Activated T-helper 1 cell treated with Interleukin-2 at 50 U/mL for 16 hours (primary cell): ENCODE measurements around the gene MTMR1.

ENCODE experiments used
- DNase-seq: peaks from one replicate; pipeline ENCODE4 v3.0.0-alpha.2; 2020; ENCODE audit warnings: low read depth

The MTMR1 gene

DNA sequence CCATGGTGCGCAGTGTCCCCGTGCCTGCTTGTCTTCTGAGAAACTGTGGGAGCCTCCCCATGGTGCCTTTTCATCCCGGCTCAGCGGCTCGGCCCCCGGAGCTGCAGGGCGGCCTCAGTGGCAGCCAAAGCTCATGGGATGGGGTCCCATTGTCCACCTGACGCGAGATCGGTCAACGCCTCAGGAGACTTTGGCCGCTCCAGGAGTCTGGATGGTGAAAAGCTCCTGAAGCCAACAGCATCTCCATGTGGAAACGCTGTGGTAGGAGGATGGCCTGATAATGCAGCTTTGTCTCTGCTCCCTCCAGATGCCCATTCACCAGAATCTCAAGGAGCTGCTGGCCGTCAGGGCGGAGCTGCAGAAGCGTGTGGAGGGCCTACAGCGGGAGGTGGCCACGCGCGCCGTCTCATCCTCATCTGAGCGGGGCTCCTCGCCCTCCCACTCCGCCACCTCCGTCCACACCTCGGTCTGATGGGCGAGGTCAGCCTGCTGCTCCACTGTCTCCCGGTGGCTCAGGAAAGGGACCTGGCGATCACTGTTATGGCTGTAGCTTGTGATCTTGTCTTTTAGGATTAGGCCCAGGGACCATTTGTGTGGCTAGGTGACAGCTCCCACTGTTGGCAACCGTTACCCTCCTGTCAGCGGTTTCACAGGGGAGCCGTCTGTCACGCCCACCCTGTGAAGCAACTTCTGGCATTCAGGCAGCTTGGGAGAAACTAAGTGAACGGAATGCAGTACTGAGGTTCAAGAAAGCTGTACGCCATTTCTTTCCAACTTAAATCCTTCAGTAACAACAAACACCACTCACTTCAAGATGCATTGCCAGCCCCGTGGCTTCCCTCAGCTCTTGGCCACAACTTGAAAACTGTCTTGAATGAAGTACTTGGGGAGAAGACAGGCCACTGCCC, 69.3 kb downstream of the MTMR1 start:
- DNase-seq = no peak

DNA sequence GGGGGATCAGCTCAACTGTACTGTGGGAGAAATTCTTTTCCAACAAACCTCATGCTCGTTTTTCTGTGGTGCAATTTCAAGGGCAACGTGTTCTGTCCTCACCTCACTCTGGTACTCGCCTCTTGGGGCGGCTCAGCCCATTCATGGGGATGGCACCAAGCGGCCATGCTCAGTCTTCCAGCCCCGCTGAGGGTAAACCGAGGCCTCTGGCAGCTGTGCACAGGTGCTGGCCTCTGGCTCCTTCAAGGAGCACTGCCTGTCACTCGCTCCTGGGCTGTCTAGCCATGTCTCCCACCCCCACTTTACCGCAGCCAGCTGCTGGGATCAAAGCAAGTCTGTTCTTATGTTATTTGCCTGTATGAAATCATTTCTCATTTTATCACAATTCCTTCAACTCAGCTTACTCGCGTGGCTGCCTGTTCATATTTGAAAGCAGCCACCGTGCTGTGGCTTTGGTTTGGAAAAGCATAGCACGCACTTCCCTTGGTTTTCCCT, 70.2 kb downstream of the MTMR1 start:
- no peak for DNase-seq

DNA sequence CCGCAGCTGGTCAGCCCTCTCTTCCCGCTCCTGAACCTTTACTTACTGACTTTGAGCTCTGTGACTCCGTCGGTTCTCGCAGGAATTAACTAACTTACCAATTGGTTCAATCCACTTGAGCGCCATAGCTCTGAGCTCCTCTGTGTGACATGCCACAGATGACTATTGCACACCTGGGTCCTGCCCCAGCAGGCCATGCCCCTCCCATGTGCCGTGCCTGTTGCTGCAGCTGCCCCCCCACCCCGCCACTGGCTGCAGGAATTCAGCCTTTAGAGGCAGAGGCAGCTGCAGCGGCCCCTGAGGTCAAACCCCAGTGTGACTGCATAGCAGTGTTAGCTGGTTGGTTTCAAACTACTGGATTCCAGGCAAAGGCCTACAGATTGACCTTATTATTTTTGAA, 70.6 kb downstream of the MTMR1 start:
- DNase-seq = no peak

DNA sequence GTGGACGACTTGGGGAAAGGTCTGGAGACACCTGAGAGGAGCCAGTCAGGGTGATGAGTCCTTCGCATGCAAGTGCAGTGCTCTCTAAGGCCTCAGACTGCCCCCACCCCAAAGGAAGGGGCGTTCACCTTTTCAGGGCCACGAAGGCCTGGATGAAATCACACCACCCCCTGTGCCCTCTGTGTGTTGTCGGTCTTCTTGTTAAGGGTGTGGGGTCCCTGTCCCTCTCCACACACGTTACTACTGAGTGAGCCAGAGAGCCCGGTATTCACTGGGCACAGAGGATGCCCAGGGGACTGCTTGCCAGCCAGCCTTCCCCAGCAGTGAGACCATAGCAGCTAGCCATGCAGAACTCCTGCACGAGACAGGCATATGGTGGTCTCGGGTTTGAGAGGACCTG, 72.0 kb downstream of the MTMR1 start:
- no peak for DNase-seq

DNA sequence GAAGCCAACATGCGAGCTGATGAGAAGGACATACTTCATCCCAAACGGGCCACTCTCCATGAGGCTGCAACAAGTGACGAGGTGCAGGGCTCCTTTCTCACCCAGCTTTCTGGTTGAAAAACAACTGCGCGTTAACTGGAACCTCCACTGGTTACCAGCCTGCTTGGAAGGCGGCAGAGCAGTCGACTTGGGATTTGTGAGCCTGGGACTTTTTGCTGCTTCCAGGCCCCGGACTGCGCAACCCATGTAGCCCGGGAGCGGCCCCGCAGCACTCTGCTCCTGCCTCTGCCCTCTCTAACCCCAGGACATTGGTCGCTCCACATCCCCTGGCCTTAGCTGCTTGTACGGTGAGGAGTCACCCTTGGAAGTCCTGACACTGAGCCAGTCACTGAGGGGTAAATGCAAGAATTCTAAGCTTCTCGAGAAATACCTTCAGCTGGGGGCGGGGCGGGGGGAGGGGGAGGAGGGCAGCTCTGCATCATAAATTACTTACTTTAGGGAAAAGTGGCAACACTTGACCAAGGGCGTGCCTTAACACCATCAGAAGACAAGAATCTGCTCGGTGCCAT, 72.7 kb downstream of the MTMR1 start:
- no peak for DNase-seq

DNA sequence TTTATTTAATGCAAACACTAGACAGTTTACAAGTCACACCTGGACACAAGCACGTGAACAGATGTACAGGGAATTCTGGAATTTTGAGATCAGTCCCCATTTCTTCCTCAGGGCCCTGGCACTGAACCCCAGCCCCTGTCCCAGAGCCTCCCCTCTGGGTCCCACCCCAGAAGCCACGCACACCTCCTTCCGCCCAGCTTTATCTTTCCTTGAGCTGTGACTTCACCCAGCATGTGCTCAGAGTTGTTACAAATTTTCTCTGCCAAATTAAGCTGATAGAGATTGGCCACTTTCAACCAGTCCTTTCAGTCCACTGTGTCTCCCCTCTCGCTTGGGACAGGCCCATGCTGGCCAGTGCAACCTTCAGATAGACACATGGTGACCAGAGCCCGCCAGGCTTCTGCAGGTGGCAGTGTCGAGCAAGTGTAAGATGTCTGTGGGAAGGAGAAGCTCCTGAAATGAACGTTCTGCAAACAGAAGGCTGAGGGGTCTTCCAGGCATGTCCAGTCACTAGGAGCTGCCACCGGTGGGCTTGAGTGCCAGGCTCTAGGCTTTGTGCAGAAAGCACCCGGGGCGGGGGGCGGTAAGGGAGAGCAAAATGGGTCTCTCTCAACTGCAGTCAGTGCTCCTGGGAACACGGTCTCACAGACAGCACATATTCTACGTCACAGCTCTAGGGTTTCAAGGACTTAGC, 73.3 kb downstream of the MTMR1 start:
- no peak for DNase-seq

DNA sequence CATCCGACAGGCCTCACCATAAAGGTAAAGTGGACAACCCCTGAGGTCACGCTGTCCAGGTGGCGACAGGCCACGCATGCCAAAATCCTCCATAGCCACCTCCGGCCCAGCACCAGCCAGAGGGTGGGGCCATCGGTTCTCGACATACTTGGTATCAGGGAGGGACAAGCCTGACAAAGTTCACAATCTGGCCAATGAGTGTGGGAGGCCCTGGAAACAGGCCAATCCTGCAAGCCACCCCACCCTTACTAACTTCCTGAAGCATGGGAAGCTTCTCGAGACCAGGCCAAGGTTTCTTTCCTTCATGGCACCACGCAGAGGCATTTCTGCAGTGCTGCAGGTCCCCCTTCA, 73.8 kb downstream of the MTMR1 start:
- no peak for DNase-seq

DNA sequence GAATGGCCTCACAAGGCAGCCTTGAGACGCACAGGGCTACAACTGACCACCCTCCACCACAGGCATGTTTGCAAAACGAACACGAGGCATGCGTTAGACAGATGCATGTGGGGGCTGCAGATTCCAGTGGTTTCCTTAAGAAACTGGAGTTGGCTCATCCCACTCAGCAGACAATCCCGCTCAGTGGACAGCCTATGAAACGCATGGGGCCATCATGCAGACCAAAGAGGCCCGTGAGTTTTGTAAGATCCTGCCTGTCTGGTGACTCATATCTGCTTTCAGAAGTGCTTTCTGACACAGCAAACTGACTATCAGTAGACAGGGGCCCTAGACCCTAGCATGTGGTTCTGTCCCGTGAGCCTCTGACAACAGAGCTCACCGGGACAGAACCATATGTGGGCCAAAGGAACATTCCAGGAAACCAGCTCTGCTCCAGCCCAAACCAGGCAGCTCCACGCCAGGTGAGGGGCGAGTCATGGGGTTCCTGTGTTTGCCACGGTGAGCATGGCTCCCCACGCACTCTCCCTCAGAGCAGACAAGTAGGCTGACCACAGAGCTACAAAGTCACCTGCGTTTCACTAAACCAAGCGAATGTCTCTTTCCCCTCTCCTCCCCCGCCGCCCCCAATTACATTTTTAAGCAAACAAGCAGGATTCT, 74.4 kb downstream of the MTMR1 start:
- DNase-seq = no peak

DNA sequence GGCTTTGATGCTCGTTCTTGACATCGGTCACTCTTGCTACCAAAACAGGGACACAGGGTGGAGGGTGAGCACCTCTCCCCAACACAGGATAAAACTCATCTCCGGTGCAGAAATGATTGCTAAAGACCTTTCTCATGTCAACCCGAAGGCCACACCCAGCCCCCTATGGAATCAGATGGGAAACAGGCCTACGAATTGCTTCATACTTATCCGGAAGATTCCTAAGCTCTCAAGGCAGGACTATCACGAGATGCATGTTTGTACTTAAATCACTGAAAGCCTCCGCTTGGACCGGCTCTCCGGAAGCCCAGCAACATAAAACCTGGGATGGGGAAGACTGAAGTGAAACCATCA, 74.9 kb downstream of the MTMR1 start:
- no peak for DNase-seq

DNA sequence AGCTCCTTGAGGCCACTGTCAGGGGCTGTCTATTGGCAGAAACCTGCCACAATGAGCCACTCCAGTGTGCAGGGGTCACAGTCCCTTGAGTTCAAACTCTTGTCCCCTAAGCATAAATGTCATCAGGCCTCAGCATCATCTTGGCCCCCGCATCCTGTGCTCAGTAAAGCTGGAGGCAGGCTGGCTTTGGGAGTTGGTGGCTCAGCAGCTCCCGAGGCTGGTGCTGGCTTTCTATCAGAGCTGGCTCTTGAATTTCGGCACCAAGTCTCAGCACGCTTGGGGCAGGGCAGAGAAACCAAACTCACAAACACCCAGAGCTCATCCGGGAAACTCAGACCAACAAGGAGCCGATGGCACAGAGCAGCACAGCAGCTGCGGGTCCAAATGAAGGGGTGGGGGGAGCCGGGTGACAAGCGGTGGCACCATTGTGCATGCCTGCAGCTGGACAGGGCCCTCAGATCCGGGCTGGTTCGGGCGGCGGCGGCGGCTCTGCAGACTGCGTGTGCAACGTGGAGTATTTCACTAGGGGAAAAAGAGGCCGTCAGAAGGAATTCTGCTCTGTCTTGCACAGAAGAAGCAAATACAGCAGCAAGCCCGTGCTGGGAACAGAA, 75.5 kb downstream of the MTMR1 start:
- DNase-seq = no peak

DNA sequence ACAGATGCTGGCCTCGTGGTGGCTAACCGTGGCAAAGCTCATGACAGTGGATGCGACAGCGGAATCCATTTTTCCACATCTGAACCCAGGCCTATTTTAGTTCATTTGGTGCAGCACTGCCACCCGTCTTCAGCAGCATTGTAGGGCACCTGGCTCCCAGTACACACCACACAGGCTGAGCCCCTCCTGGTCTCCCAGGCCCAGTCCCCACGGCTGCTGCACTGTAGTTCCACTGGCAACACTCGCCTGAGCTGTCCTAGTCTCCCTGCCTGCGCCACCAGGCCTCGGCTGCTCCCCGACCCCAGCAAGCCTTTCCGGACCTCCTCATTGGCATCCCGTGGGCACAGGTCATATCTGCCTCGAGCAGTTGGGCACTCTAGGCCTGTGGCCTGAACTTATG, 76.2 kb downstream of the MTMR1 start:
- no peak for DNase-seq

DNA sequence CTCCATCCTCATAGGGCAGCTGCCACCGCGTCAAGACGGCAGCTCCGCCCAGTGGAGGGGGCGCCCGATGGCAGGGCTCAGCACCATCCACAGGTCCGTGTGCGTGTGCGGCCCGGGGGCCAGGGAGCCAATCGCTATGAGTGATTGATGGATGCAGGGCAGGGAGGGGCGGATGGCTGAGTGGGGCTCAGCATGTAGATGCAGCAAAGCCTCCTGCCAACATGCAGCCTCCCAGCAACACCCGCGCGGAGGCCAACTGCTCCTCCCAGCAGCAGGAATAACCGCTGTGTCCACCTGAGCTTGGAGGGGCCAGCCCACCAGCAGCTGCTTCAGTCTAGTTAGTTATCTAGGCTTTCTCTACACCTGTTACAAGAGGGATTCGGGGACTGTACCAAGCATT, 77.4 kb downstream of the MTMR1 start:
- no peak for DNase-seq

DNA sequence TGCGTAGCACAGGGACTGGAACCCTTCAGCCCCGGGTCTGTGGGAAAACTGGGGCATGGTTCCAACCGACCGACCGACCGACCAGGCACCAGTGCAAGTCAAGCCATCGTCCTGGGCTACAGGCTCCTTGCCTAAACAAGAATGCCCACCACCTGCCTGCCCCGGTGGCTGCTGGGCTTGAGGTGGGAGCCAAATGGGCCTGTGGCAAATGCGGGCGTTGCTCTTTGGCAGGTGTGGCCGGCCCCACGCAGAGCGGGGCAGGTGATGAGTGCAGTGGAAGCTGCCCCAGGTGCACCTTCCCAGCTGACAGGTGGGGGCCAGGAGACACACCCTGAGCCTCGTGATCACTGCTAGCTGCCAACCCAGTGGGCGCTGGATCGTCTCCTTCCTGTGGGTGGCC, 77.9 kb downstream of the MTMR1 start:
- no peak for DNase-seq

DNA sequence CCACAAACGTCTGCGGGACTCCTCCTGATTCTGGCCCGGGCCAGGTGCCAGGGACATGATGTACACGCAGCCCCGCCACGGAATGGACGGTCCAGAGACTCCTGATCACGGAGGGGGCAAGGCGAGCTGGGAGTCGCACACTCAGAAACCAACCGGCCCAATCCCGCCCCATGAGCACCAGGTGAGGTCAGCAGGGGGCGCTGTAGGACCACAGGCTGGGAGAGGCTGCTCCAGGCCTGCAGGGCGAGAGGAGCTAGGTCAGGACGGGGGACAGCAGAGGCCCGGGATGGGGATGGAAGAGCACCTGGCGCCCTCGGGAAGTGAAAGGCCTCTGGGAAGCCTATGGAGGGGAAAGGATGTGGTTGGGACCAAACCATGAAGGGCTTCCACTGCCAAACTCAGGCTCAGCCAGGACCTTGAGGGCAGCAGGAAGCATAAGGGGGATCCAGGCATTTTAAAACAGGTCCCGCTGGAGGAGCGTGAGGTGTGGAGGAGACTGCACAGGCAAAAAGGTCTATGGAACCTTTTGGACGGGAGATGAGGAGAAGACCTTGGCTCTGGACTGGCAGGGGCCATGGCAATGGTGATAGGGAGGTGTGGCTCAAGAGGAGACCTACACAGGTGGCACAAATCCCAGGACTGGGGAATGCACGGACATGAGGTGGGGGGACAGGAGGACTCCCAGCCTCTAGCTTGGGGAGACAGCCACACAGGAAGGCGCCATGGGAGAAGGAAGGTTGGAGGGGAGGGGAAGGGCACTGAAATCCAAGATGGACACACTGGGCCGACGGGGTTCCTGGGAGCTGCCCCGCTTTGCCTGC, 79.2 kb downstream of the MTMR1 start:
- peak; percentile 52 for DNase-seq

DNA sequence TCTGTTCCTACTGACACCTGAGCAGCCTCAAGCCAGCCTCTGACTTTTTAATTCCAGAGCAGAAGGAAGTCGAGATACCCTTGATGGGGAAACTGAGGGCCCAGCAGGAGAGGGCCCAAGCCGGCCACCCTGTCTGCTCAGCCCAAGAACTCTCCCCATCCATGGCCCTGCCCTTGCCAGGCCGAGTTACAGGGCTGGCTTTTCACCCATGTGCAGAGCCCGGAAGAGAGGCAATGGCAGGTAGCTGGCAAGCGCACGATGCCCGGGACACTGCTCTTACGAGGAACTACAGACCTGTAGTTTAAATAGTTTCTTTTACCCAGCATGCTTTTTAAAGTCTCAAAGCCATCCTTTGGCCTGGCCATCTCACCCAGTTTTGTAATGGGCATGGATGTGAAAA, 79.9 kb downstream of the MTMR1 start:
- DNase-seq = no peak

DNA sequence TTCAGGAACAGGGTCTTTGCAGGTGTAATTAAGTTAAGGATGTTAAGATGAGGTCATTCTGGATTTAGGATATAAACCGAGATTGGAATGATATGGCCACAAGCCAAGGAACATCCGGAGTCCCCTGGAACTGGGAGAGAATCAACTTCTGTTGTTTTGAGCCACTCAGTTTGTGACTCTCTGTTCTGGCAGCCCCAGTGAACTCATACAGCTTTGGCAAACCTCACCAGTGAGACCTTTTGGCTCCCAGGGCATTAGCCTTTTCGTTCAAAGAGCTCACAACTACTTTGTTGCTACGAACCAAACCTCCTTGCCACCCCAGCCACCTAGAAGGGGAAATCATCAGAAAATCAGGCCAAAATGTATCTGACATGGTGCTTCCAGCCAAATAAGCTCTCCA, 80.4 kb downstream of the MTMR1 start:
- no peak for DNase-seq

DNA sequence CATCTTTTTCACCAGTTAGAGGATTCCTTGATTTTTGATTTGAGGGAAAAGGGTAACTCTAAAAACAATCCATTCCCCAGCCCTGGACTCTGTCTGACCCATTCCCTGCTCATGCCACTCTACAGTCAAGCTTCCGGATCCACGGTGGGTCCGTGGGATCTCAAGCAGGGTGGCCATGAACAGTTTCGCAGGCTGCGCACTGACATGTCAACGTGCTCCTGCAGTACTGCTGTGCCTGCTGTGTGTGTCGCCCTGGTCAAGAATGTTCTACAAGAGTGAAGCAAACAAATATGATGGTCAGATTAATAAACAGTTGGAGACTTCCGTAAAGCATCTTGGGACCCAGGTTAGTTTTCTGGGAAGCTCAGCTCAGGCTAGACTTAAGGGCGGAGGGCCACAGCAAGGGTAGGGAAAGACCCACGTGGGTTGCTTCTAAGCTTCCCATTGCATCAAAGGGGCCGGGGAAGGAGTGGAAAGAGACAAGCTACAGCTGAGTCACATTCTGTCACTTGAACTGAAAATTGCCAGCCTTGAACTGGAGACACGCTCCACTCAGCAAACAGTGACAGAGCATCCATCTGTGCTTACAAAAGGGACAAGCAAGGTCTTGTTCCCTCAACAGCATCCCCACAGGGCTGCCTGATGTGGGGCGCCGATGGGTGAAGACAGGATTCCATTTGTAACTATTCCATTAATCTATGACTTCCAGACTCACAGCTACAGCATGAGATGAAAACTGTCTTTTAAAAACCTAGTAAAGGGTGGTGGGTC, 81.8 kb downstream of the MTMR1 start:
- DNase-seq = no peak

DNA sequence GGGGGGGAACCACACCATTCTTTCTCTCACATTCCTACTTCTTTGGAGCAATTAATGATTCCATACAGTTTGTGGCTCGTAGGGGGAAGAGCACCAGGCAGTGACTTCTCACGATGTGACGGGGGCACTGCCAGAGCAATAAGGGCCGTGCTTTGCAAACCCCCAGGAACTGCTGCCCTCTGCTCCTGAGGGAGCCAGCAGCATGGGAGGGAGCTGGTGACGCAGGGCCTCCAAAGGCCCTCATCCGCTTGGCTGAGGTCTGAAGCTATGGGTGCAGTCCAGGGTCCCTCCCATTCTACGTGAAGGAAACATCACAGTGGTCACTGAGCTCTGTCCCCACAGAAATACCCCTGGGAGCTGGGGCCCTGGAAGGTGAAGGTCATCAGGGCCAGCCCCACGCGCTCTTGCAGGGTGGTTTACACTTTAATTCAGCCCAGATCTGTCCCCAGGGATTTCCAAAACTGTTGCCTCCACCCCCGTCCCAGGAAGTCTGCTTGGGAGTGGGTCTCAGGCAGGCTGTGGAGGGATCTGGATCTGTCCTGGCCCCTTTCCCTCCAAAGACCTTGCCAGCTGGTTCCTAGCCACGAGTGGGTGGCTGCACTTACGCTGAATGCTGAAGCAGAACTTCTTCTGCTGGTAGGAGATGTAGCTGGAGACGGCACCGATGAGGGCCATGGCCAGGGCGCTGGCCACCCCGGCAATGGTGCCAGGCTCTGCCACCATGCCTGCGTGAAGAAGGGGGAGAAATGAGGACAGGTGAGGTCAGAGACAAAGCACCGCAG, 82.6 kb downstream of the MTMR1 start:
- no peak for DNase-seq

DNA sequence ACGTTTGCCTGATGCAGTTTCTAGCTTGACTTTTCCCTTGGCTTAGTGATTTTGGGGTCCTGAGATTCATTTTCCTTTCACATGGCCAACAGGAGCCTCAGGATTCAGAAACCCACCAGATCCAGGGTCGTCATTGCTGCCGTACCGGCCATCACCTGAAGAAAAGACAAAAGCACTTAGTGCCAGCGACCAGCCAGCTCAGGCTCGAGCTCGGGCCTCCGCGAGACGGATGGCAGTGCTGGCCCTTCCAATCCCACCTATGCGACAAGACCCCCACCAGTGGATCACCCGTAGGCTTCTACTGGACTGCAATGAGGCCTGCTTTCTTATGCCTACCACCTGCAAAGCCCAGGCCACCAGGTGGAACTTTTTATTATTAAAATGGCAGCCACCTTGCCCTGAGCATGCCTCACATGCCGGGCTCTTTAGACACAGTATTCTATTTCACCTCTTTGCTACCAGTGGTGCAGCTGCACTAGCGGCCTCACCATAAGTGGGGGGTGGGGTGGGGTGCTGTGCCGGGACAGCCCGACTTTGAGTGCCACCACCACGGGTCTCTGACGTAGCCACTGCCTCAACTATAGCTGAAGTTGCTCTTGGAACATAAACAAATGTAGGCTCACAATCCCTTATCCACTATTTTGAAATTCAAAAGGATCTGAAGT, 84.3 kb downstream of the MTMR1 start:
- no peak for DNase-seq
